MCF 10A (cell line): ENCODE measurements around the gene MST1. TPM values are rescaled to one million over a fixed set of nuclear protein-coding genes. Genes with fewer than 3 reads are reported as not detected.
"Not testable (repeated sequence)": the region's sequence is repeated elsewhere in the genome, so short reads cannot be mapped to it uniquely, and the experiment has no call there.

ENCODE experiments used
- BruUV-seq: library from RNA; stranded (reverse); fragments of 400-500 nt; replicated peaks from 2 replicates; lab custom pipeline; 2021; lab: Mats Ljungman, UMichigan
- CTCF ChIA-PET: fragments of 300-600 bp; sonication (Branson Sonifier 250); formaldehyde crosslinking; extraction: SDS; loops from one replicate; lab custom pipeline; 2021; ENCODE audit warnings: antibody characterized with exemption, inconsistent platforms; lab: Yijun Ruan, JAX
- POLR2A ChIA-PET: fragments of 300-600, 350-650 bp; sonication (Branson Sonifier 250); formaldehyde crosslinking; extraction: SDS; loops from one replicate; lab custom pipeline; 2020; ENCODE audit warnings: antibody characterized with exemption, inconsistent platforms; lab: Yijun Ruan, JAX
- DNase-seq: peaks from one replicate; pipeline ENCODE4 v3.0.0-alpha.2; 2018; ENCODE audit not compliant: unreplicated experiment
- H3K27ac Mint-ChIP-seq: one replicate; pipeline ENCODE4 v1.8.0; 2022; ENCODE audit warnings: mild to moderate bottlenecking, low read depth, mixed read lengths; ENCODE audit not compliant: unreplicated experiment
- H3K27me3 Mint-ChIP-seq: one replicate; pipeline ENCODE4 v1.8.0; 2022; ENCODE audit warnings: mixed read lengths; ENCODE audit not compliant: insufficient read depth, unreplicated experiment
- H3K36me3 Mint-ChIP-seq: one replicate; pipeline ENCODE4 v1.8.0; 2022; ENCODE audit warnings: mild to moderate bottlenecking, moderate library complexity, mixed read lengths; ENCODE audit not compliant: insufficient read depth, unreplicated experiment
- H3K4me1 Mint-ChIP-seq: one replicate; pipeline ENCODE4 v1.8.0; 2022; ENCODE audit warnings: mixed read lengths; ENCODE audit not compliant: insufficient read depth, unreplicated experiment
- H3K4me3 Mint-ChIP-seq: one replicate; pipeline ENCODE4 v1.8.0; 2022; ENCODE audit warnings: mild to moderate bottlenecking, moderate library complexity, mixed read lengths; ENCODE audit not compliant: unreplicated experiment
- H3K9me3 Mint-ChIP-seq: one replicate; pipeline ENCODE4 v1.8.0; 2022; ENCODE audit warnings: mixed read lengths; ENCODE audit not compliant: unreplicated experiment
- intact Hi-C: fragments of 100-400 bp; cut with micrococcal nuclease; formaldehyde crosslinking; loops from 2 replicates; pipeline ENCODE4 v1.14.1; 2022
- total RNA-seq: library from RNA; stranded (reverse); gene quantifications from 2 replicates; pipeline ENCODE4 v1.2.3, GENCODE V29; 2022

Gene MST1
- total RNA-seq, 1 experiment from 2014 or later: 18.2 TPM

DNA sequence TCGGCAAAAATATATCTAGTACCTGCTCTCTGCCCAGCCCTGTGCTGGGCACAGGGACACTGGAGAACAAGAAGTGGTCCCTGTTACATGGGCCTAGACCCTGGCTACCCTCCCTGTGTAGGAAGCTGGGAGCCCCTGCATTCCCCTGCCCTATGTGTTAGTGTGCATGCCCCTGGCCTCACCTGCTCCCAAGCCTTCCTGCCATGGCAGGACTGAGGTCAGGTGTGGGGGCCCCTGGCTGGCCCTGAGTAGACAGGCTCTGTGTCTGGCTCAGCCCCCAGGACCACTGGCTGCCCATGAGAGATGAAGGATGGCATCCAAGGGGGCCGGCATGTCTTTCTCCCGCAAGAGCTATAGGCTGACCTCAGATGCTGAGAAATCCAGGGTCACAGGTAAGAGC lies 1.6 kb upstream of the MST1 start:
- H3K27ac Mint-ChIP-seq, intact Hi-C loops, BruUV-seq, H3K9me3 Mint-ChIP-seq, DNase-seq, H3K27me3 Mint-ChIP-seq: not testable (repeated sequence)
- POLR2A ChIA-PET: interaction anchor here (0.8 kb wide), 1 partner anchor 11 kb away, joined by 3 read pairs; no protein-coding TSS in a partner anchor
- Mint-ChIP-seq H3K36me3 (peaks cover 15% of the 10 kb centered on the region), H3K4me3 (peak overlapping the region; percentile 85), H3K4me1 (peaks cover 16% of the 10 kb centered on the region)
- CTCF ChIA-PET: interaction anchor here (0.6 to 0.7 kb wide), 2 partner anchors 10 to 146 kb away, joined by 3 to 4 read pairs; no protein-coding TSS in a partner anchor

DNA sequence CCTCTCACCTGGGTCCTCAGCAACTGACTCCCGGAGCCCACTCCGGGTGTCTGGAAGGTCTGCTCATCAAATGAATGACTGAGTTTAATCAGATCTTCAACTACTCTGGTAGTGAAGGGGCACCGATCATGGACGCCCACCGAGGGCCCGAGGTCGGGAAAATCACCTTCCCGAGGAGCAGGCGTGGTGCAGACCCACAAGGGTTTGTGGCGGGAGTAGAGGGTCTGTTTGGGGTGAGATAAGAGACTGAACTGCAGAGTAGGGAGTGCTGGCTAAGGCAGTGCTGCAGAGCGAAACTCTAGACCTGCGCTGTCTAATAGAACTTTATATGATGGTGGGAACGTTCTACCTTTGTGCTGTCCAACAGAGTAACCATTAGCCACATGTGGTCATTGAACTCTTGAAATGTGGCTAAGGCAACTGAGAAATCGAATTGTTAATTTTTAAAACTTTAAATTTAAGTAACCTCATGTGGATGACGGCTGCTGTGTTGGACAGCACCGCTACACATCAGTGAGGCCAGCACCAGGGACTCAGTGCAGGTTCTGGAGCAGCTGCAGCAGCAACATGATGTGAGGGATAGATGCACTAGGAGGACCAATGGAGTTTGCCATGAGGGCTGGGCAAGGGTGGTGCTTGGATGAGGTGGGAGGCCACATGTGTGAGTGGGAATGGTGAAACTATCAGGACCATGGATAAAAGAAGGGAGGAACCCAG lies 792 bp upstream of the MST1 start:
- ChIA-PET POLR2A (interaction anchor here (0.8 to 1.3 kb wide), 4 partner anchors 10 to 150 kb away, joined by 4 to 8 read pairs (median 4); no protein-coding TSS in a partner anchor), CTCF (interaction anchor here (0.7 kb wide), 1 partner anchor 10 kb away, joined by 3 read pairs; no protein-coding TSS in a partner anchor)
- intact Hi-C loops, BruUV-seq, H3K9me3 Mint-ChIP-seq, DNase-seq, H3K27me3 Mint-ChIP-seq: not testable (repeated sequence)
- Mint-ChIP-seq H3K36me3 (peaks cover 15% of the 10 kb centered on the region), H3K27ac (peak overlapping the region; percentile 86), H3K4me3 (peak overlapping the region; percentile 85), H3K4me1 (peaks cover 16% of the 10 kb centered on the region)

DNA sequence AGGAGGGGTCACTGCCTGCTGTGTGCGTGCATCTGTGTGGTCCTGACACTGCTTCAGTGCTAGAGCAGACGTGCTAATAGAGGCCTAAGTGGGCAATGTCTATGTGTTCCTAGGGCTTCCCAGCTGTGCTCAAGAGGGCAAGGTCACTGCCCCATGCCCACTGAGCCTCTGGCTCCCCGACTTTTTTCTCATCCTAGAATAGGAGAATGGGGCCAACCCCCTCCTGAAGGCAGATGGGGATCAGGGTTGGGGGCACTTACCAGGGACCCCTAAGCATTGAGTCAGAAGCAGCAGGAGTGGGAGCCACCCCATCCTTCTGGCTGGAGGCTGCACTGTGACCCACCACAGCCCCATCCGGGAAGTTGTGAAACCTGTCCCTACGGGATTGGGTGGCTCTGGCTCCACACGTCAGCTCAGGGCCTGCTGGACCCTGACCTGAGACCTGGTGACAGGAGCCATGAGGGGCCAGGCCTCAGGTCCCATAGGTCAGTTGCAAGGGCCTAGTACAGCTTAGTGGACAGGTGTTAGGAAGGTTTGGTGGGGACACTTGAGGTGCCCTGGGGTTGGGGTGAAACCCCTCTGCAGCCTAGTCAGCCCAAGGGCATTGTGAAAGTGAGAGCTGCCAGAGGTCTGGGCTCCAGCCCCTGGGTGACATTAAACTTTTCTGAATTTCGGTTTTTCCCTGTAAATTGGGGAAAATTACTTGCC lies 782 bp downstream of the MST1 start:
- H3K9me3 Mint-ChIP-seq, DNase-seq, BruUV-seq, CTCF ChIA-PET, intact Hi-C loops, H3K27me3 Mint-ChIP-seq: not testable (repeated sequence)
- Mint-ChIP-seq H3K36me3 (peaks cover 15% of the 10 kb centered on the region), H3K4me3 (peak overlapping the region; percentile 85), H3K4me1 (peaks cover 16% of the 10 kb centered on the region), H3K27ac (peak overlapping the region; percentile 86)
- POLR2A ChIA-PET: interaction anchor here (1.2 to 1.3 kb wide), 2 partner anchors 9 to 13 kb away, joined by 4 to 8 read pairs; no protein-coding TSS in a partner anchor

DNA sequence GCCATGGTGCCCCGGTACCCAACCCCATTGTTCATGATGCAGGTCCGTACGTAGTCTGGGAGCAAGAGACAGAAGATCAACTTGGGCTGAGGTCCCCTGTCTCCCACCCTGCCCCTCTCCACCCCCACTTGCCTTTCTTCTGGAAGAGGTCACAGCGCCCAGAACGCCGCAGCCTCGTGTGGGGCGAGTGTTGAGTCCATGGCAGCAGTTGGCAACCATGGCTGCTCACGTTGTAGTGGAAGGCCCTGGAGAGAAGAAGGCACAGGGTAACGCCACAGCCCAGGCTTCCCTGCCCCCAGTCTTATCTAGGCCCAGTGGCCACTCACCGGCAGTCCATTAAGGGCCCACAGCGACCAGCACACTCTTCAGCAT lies 1.9 kb downstream of the MST1 start:
- POLR2A ChIA-PET, intact Hi-C loops, H3K27me3 Mint-ChIP-seq, CTCF ChIA-PET, H3K9me3 Mint-ChIP-seq, H3K4me3 Mint-ChIP-seq, DNase-seq, BruUV-seq, H3K27ac Mint-ChIP-seq: not testable (repeated sequence)
- Mint-ChIP-seq H3K4me1 (peaks cover 16% of the 10 kb centered on the region), H3K36me3 (peaks cover 11% of the 10 kb centered on the region)

DNA sequence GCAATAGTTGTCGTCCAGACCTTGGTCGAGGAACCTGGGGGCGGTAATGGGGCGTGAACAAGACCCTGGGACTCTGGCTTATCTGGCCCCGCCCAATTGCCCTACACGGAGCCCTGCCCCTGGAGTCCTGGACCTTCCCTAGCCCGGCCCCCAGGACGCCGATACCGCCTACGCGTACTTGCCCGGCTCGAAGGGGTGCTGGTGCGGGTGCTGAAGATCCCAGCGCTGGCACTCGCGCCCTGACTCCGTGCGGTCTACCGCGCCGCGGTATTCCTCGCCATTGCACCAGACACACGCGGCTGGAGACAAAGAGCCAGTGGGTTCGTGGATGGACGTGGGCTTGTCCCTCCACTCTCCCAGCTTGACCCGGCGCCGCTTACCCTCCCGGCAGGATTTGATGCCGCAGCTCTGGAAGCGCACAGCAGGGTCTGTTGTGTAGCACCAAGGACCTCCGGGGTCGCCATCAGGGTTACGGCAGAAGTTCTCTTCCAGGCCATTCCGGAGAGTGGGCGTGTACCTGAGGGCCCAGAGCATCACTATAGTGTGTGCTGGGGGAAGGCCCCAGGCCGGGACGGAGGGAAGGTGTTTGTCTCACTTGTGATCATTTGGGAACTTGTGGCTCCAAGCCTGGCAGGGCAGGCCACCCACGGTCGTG lies 2.4 kb downstream of the MST1 start:
- H3K4me1 Mint-ChIP-seq: peaks cover 16% of the 10 kb centered on the region
- H3K4me3 Mint-ChIP-seq, H3K9me3 Mint-ChIP-seq, H3K27ac Mint-ChIP-seq, H3K27me3 Mint-ChIP-seq, BruUV-seq, CTCF ChIA-PET, intact Hi-C loops, H3K36me3 Mint-ChIP-seq, DNase-seq, POLR2A ChIA-PET: not testable (repeated sequence)

DNA sequence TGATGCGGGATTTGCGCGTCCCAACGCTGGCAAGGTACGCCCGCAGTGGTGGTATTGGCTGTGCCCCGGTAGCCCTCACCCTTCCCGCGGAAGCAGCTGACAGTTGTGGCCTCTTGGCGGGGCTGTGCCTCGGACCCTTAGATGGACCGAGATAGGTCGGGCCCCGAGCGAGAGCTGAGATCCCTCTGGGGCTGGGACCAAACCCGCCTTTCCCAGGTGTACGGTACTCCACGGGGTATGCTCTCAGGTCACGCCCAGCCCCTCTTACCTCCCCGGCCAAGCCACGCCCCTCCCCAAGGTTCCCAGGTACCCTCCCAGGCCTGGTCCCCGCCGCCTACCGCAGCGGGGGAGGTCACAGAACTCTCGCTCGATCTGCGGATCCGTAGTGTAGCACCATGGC lies 2.9 kb downstream of the MST1 start:
- H3K27ac Mint-ChIP-seq, BruUV-seq, DNase-seq, H3K9me3 Mint-ChIP-seq, intact Hi-C loops, H3K36me3 Mint-ChIP-seq, CTCF ChIA-PET, POLR2A ChIA-PET, H3K4me3 Mint-ChIP-seq, H3K27me3 Mint-ChIP-seq: not testable (repeated sequence)
- peaks cover 16% of the 10 kb centered on the region for H3K4me1 Mint-ChIP-seq

DNA sequence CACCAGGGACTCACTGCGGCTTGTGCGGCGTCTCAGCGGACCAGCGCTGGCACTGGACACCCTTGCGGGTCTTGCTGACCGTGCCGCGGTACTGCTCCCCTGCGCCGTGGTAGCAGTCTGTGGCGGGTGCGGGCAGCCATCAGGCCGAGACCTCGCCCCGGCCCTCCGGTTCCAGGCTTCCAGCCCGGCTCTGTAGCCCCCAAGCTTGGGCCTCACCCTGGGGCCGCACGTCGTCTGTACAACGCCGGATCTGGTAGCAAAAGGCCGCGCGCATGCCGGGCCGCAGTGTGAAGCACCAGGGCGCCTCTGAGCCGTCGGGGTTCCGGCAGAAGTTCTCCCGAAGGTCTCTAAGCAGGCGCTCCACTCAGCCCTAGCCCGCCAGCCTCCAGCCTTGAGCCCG lies 3.4 kb downstream of the MST1 start:
- CTCF ChIA-PET, POLR2A ChIA-PET, BruUV-seq, H3K4me3 Mint-ChIP-seq, H3K9me3 Mint-ChIP-seq, H3K27ac Mint-ChIP-seq, H3K36me3 Mint-ChIP-seq, DNase-seq, intact Hi-C loops, H3K27me3 Mint-ChIP-seq: not testable (repeated sequence)
- H3K4me1 Mint-ChIP-seq: peaks cover 14% of the 10 kb centered on the region

DNA sequence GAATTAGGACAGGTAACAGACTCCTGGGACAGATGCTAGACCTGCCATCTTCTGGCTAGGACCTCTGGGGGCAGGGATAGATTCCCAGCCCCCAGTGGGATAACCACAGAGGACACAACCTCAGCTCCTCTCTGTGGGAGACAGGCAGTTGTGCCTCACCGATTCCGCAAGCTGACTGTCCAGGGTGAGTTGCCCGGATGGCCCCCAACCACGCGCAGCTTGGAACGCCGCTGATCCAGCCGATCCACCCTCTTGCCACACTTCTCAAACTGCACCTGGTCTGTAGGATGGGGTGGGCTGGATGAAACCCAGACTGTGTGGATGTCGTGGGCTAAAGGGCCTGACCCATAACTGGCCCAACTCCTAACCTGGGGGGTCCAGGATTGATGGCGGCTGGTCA lies 4.2 kb downstream of the MST1 start:
- H3K4me3 Mint-ChIP-seq, CTCF ChIA-PET, H3K9me3 Mint-ChIP-seq, intact Hi-C loops, DNase-seq, H3K27ac Mint-ChIP-seq, BruUV-seq, POLR2A ChIA-PET, H3K4me1 Mint-ChIP-seq, H3K27me3 Mint-ChIP-seq: not testable (repeated sequence)
- peaks cover 13% of the 10 kb centered on the region for H3K36me3 Mint-ChIP-seq
